ENCODE data around the gene DRC3.

Gene DRC3

GRCh38 chr17:18045691-18046350 lies 73.2 kb downstream of the DRC3 start:
- no peak for DNase-seq (ENCODE audit: low read depth, low spot score)

GRCh38 chr17:18055597-18055996 lies 82.9 kb downstream of the DRC3 start:
- no peak for DNase-seq (ENCODE audit: low read depth, low spot score)

- DNase-seq (ENCODE audit: low read depth, low spot score): no peak
These were observed 83.6 kb downstream of the DRC3 start for GRCh38 chr17:18056214-18056613.

GRCh38 chr17:18059283-18059682 lies 86.6 kb downstream of the DRC3 start:
- no peak for DNase-seq (ENCODE audit: low read depth, low spot score)

- no peak for DNase-seq (ENCODE audit: low read depth, low spot score)
These were observed 91.4 kb downstream of the DRC3 start for GRCh38 chr17:18064053-18064452.

- DNase-seq (ENCODE audit: low read depth, low spot score): no peak
These were observed 92.9 kb downstream of the DRC3 start for GRCh38 chr17:18065546-18065945.
